GM19025 (cell line): ENCODE data around the gene WWP2.

Experiments used
- ATAC-seq: cut with Tn5 transposase; IDR thresholded peaks from one replicate; pipeline ENCODE4 v1.9.1; 2021; ENCODE audit warnings: mild to moderate bottlenecking, low read depth, moderate library complexity; ENCODE audit not compliant: unreplicated experiment

WWP2 gene

DNA sequence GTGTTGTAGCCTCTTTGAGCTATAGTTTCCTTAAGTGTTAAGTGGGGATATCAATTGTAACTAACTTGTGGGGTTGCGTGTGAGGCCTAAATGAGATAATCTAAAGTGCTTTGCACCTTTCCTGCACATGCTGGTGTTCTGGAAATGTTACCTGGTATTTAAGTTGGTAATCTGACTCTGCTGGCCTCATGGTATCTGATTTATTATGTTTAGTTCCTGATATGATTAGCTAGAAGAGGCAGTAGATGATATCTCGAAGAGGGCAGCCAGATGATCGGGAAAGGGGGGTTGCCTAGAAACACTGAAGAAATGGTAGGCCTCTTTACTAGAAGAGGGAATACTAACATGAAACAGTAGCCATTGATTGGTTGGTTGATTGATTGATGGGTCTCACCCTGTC is 123.6 kb downstream of the WWP2 start:
- ATAC-seq = no peak

DNA sequence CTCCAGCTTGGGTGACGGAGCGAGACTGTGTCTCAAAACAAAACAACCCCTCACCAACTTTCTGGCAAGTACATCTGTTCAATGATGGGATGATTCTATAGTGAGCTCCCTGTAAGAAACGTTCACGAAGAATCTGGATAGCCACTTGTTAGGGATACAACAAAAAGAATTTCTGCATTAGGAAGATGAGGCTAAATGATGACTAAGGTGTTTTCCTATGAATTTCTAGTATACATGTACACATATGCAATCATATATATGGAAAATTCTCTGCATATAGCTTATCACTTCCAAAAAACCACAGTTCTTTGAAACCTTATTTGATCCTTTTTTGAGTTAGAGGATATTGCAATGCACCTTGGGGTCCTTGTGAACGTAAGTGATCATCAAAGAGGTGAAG is 124.6 kb downstream of the WWP2 start:
- no peak for ATAC-seq

DNA sequence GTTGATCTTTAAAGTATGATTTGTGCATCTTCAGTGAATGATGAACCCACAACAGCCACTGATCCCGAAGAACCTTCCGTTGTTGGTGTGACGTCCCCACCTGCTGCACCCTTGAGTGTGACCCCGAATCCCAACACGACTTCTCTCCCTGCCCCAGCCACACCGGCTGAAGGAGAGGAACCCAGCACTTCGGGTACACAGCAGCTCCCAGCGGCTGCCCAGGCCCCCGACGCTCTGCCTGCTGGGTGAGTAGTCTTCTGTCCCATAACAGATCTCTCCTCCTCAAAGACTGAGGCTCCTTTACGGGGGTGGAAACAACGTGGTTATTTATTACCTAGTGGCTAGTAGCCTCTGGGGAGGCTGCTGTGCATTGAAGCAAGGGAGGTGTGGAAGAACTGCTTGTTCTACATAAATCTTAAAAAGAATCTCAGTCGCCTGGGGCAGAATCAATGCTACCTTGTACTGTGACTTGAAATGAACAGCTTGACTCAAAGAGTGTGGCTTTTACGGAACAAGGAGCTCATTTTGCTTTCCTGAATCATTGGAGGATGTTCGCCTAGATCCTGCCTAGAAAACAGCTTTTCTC is 126.0 kb downstream of the WWP2 start:
- ATAC-seq = no peak

DNA sequence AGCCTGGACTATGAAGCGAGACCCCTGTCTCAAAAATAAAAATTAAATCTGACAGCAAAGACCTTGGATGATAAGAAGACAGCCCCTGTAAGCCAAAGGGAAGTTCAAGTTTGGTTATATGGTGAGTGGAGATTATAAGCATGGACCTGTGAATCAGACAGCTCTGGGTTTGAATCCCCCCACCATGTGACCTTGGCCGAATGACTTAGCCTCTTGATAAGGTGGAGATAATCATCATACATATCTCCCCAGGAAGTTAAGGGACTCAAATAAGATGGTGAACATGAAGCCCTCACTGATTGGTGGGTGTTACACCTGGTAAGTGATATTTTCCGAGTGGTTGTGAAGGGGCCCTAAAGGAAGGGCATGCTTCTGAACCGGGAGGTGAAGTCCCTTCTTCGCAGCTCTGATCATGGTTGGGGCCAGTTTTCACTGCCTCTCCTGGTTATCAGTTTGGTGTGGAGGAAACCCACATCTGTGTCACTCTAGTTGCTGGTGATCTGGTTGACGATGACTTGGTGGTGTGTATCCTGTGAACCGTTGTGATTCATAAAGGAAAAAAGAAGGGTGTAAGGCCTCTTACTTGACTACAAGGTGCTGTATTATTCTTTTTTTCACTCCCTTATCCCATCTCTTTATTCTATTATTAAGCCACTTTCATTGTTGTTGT is 127.3 kb downstream of the WWP2 start:
- ATAC-seq = no peak

GRCh38 chr16:69890114-69890891 is 128.2 kb downstream of the WWP2 start:
- no peak for ATAC-seq

- ATAC-seq = no peak
Observed at GRCh38 chr16:69890892-69891282, 128.8 kb downstream of the WWP2 start.

DNA sequence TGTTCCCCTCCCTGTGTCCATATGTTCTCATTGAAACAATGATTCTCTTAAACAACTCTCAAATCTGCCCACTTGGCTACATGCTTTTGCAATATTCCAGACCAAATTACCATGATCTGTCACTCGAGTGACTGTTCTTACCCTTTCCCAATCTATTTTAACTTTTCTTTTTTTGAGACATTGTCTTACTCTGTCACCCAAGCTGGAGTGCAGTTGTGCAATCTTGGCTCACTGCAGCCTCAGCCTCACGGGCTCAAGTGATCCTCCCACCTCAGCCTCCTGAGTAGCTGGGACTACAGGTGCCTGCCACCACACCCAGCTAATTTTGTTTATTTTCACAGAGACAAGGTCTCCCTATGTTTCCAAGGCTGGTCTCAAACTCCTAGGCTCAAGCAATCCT is 130.2 kb downstream of the WWP2 start:
- no peak for ATAC-seq

GRCh38 chr16:69893106-69893505 is 131.0 kb downstream of the WWP2 start:
- no peak for ATAC-seq

DNA sequence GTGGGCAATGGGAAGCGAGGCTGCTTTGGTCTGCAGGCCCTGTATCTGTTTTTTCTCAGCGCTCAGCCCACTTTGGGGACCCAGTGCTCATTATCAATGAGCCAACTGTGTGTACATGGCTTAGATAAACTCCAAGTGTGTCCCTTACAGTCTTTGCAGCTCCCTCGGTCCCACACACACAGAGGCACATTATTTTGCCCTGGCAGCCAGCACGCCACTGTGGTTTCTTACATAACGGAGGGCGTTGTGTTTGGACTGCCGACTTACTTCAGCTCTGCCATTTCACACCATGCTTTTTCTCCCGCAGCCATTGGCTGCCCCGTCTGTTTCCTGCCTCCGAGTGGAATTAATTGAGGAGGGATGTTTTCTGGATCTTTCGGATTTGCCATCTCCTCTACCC is 132.5 kb downstream of the WWP2 start:
- ATAC-seq = no peak

DNA sequence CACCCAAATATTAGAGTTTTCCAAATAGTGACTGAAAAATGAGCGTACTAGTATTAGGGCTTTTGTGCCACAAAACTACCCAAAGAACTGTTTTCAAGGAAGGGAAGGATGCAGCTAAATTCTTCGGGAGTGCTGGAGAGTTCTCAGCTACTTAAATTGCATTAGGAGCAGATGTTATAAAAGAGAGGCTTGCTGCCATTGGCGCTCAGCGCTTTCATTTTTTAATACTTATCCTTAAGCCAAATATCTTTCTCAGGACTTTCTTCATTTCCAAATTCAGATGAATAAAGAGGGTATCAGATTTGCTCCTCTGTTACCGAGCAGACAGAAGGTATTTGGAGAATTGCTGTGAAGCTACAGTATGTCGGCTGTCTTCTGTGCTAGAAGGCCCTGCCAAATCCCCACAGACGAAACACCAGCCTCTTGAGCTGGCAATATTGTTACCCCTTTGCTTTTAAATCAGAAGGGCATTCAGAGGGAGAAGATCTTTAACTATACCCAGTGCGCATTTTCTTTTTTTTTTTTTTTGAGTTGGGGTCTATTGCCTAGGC is 141.8 kb downstream of the WWP2 start:
- ATAC-seq = no peak

DNA sequence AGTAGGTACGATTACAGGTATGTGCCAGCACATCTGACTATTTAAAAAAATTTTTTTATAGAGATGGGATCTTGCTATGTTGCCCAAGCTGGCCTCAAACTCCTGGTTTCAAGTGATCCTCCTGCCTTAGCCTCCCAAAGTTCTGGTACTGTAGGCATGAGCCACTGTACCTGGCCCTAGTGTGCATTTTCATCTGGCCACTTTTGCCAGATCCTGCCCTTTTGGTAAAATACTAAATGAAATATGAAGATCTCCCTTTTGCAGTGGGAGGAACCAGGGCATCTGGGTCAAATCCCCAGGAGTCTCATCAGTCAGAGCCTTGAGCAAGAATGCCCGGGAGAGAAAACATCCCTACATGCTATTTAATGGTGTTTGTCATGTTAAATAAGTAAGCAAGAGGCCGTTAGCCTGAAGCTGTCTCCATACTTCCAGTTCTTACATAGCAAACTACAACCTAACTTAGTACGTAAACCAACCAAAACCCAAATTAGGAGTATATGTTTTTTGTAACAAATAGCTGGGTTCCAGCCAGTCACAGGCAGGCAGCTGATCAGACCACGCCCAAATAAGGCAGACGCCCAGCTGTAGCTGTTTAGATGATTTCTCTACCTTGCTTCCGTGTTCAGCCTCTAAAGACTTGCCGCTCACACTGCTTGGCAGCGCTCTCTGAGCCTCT is 142.5 kb downstream of the WWP2 start:
- no peak for ATAC-seq

DNA sequence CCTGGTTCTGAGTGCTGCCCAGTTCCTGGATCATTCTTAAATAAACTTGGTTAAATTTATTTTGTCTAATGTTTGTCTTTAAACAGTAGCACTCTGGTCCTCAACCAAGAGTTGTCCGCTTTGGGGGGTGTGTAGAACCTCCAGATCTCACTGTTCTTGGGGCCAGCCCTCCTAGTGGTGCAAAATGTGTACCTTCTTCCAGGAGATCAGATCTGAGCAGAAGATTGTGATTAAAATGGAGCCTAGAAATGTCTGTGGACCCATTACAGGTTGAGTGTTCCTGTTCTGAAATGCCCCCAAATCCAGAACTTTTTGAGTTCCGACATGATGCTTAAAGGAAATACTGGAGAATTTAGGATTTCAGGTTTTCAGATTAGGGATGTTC is 143.0 kb downstream of the WWP2 start:
- ATAC-seq = no peak

DNA sequence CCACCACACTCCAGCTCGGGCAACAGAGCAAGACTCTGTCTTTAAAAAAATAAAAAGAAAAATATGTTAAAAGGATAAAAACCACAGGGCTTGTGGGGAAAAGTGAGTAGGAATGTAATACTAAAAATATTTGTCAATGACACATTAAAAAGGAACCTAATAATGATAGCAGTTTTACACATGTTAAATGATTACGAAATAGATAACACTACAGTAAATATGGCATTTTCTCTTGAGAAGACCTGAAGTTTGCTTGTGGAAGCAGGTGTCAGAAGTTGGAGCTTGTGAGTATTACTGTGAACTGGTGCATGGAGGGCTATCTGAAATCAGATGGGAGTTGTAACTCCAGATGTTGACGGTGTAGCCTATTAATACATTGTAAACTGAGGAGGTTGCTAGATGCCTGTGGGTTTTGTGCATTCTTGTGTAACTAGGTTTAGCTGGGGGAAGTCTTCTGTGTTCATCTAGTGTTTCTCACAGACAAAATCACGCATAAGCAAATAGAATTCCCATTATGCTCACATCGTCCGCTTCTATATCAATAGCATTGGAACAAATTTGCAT is 144.8 kb downstream of the WWP2 start:
- ATAC-seq = no peak

GRCh38 chr16:69909043-69909442 is 146.9 kb downstream of the WWP2 start:
- no peak for ATAC-seq

- ATAC-seq = no peak
Observed at GRCh38 chr16:69909760-69910159, 147.6 kb downstream of the WWP2 start.

GRCh38 chr16:69910964-69911363 is 148.8 kb downstream of the WWP2 start:
- ATAC-seq = no peak

- no peak for ATAC-seq
Observed at GRCh38 chr16:69916462-69916861, 154.3 kb downstream of the WWP2 start.

GRCh38 chr16:69917311-69917710 is 155.2 kb downstream of the WWP2 start:
- ATAC-seq = no peak

- ATAC-seq = no peak
Observed at GRCh38 chr16:69917739-69918138, 155.6 kb downstream of the WWP2 start.

- ATAC-seq = no peak
Observed at GRCh38 chr16:69918241-69918640, 156.1 kb downstream of the WWP2 start.

DNA sequence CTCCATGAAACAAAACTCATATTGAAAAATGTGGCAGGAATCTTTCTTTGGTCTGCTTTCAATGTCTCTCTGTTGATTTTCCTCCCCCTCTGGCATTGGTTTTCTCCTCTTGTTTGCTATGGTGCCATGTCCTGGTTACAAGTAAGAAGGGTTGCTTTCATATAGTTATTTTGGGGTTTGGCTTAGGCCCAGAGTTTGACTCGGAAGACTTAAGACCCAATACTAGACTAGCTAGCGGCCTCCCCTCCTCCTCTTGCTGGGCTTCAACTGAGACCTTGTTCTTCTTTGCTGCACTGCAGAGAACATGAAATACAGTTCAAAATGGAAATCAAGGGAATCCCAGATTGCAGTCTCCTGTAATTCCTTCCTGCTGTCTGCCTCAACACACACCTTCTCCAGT is 159.0 kb downstream of the WWP2 start:
- no peak for ATAC-seq
